GM23338 (cell line): Measurements from ENCODE around the gene ACOXL. TPM values are rescaled to one million over a fixed set of nuclear protein-coding genes. Genes with fewer than 3 reads are reported as not detected.

Experiments
- ATAC-seq: fragments of 200-7000 bp; cut with Tn5 transposase; 3 replicates; pipeline ENCODE4 v1.9.1; 2020
- DNase-seq: peaks from one replicate; pipeline ENCODE4 v3.0.0-alpha.2; 2015; ENCODE audit warnings: low spot score
- H2AFZ ChIP-seq: fragments of 200-600 bp; sonication (generic); 2 replicates; pipeline ENCODE4 v1.8.0; 2016; ENCODE audit warnings: antibody characterized with exemption, mild to moderate bottlenecking, moderate library complexity
- H3F3A ChIP-seq: fragments of 200-600 bp; sonication (generic); replicated peaks from 2 replicates; pipeline ENCODE4 v1.8.0; 2017; ENCODE audit warnings: antibody characterized with exemption, mixed run types, low read depth
- H3K27ac ChIP-seq: fragments of 200-600 bp; sonication (generic); 2 replicates; pipeline ENCODE4 v1.6.1; 2016; ENCODE audit warnings: low read depth
- H3K27me3 ChIP-seq: fragments of 200-600 bp; sonication (generic); 2 replicates; pipeline ENCODE4 v1.8.0; 2016; ENCODE audit warnings: mild to moderate bottlenecking, mixed run types, moderate library complexity; ENCODE audit not compliant: insufficient read depth
- H3K36me3 ChIP-seq: fragments of 200-600 bp; sonication (generic); 2 replicates; pipeline ENCODE4 v1.8.0; 2016; ENCODE audit warnings: mild to moderate bottlenecking; ENCODE audit not compliant: insufficient read depth
- H3K4me1 ChIP-seq: fragments of 200-600 bp; sonication (generic); 2 replicates; pipeline ENCODE4 v1.8.0; 2016; ENCODE audit warnings: mild to moderate bottlenecking, moderate library complexity; ENCODE audit not compliant: insufficient read depth
- H3K4me2 ChIP-seq: fragments of 200-600 bp; sonication (generic); 2 replicates; pipeline ENCODE4 v1.7.1; 2017; ENCODE audit warnings: mixed run types
- H3K4me3 ChIP-seq: fragments of 200-600 bp; sonication (generic); 2 replicates; pipeline ENCODE4 v1.6.1; 2016; ENCODE audit warnings: mixed run types
- H3K79me2 ChIP-seq: fragments of 200-600 bp; sonication (generic); replicated peaks from 2 replicates; pipeline ENCODE4 v1.8.0; 2017; ENCODE audit warnings: mild to moderate bottlenecking; ENCODE audit not compliant: insufficient read depth
- H3K9me2 ChIP-seq: fragments of 200-600 bp; sonication (generic); 2 replicates; pipeline ENCODE4 v1.8.0; 2017; ENCODE audit not compliant: insufficient read depth
- H4K20me1 ChIP-seq: fragments of 200-600 bp; sonication (generic); replicated peaks from 2 replicates; pipeline ENCODE4 v1.8.0; 2017; ENCODE audit warnings: mild to moderate bottlenecking; ENCODE audit not compliant: insufficient read depth
- H3K27ac Mint-ChIP-seq: 2 replicates; pipeline ENCODE4 v1.8.0; 2020; ENCODE audit warnings: inconsistent platforms, mild to moderate bottlenecking, moderate library complexity, mixed read lengths
- H3K27me3 Mint-ChIP-seq: 3 replicates; pipeline ENCODE4 v1.8.0; 2022; ENCODE audit warnings: low read depth, mild to moderate bottlenecking, moderate library complexity, mixed read lengths, inconsistent platforms; ENCODE audit not compliant: insufficient read depth, poor library complexity
- H3K36me3 Mint-ChIP-seq: 3 replicates; pipeline ENCODE4 v1.8.0; 2021; ENCODE audit warnings: low read depth, mild to moderate bottlenecking, inconsistent platforms, moderate library complexity, mixed read lengths
- H3K4me1 Mint-ChIP-seq: 3 replicates; pipeline ENCODE4 v1.8.0; 2020; ENCODE audit warnings: mild to moderate bottlenecking, inconsistent platforms, mixed read lengths
- H3K4me3 Mint-ChIP-seq: 3 replicates; pipeline ENCODE4 v1.8.0; 2021; ENCODE audit warnings: moderate library complexity, mild to moderate bottlenecking, inconsistent platforms, mixed read lengths
- H3K9me3 Mint-ChIP-seq: 3 replicates; pipeline ENCODE4 v1.8.0; 2020; ENCODE audit warnings: moderate library complexity, mild to moderate bottlenecking, inconsistent platforms, mixed read lengths
- EZH2 ChIP-seq: fragments of 200-600 bp; sonication (generic); IDR thresholded peaks from one replicate; pipeline ENCODE4 v1.8.0; 2017; ENCODE audit warnings: antibody characterized with exemption, mild to moderate bottlenecking, low read depth; ENCODE audit not compliant: unreplicated experiment
- EZH2phosphoT487 ChIP-seq: fragments of 200-600 bp; sonication (generic); IDR thresholded peaks from one replicate; pipeline ENCODE4 v1.8.1; 2018; ENCODE audit warnings: antibody characterized with exemption; ENCODE audit not compliant: unreplicated experiment
- JUNB ChIP-seq: IDR thresholded peaks from one replicate; pipeline ENCODE4 v1.6.1; 2016; ENCODE audit warnings: antibody characterized with exemption; ENCODE audit not compliant: unreplicated experiment
- ZNF114 ChIP-seq: fragments of 250-450 bp; sonication (Bioruptor Pico); IDR thresholded peaks from 2 replicates; pipeline ENCODE4 v1.5.0; 2020; ENCODE audit warnings: mild to moderate bottlenecking, moderate library complexity
- polyA plus RNA-seq: library from polyadenylated mRNA; unstranded; fragments of >200 nt; fragmentation: Nextera tagmentation; extraction: Ambion mirVana; gene quantifications from 2 replicates; pipeline ENCODE4 v1.2.1, GENCODE V29; 2016
- total RNA-seq: library from RNA; depleted of rRNA; stranded (reverse); fragments of >200 nt; shearing (Covaris generic); gene quantifications from 2 replicates; pipeline ENCODE4 v1.2.3, GENCODE V29; 2014
- TF ChIP-seq, protein P1 (sequence below): IDR thresholded peaks from 2 replicates; pipeline ENCODE4 v1.6.1; 2016; ENCODE audit warnings: antibody characterized with exemption
- TF ChIP-seq, protein P2 (sequence below): fragments of 250-450 bp; sonication (Bioruptor Pico); IDR thresholded peaks from 2 replicates; pipeline ENCODE4 v1.5.0; 2020; ENCODE audit warnings: mild to moderate bottlenecking, moderate library complexity

The ACOXL gene
- total and polyA plus RNA-seq, 2 experiments from 2014 or later = 9.0 to 14.7 TPM

DNA sequence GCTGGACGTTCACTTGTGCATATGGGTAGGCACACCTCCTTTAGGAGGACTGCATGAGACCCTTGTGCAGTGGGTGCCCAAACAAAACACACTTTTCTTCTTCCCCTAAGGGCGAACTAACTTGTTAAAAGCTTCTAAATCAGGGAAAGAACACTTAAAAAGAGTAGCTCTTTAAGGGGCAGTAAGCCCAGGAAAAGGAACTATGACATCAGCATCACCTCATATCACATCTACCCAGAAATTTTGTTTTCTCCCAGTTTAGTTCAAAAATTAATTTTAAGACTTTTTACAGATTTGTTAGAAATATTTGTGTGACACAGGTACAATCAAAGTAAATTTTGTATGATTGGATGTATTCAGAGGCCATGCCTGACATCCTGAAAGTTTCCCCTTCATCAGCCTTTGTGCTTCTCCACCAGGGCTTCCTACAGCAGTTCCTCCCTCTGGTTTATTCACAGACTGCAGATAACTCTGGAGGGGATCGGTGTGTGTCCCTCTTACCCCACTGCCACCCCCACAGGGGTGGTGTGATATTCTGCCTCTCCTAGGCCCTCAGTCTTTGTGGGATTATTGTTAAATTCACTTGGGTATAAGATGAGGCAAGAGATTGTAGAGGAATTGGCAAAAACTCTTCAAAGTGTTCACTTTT lies 416.0 kb downstream of the ACOXL start:
- no peak overlapping the region for H3K4me3 ChIP-seq
- no peak overlapping the region for H2AFZ ChIP-seq
- H3K27ac ChIP-seq = peak overlapping the region; percentile 15; the same call in 1 of the 2 replicates
- Mint-ChIP-seq H3K9me3 (no peaks in the 10 kb centered on the region), H3K4me1 (peaks cover 16% of the 10 kb centered on the region), H3K36me3 (peaks cover 17% of the 10 kb centered on the region), H3K27me3 (no peaks in the 10 kb centered on the region), H3K4me3 (no peak overlapping the region), H3K27ac (no peak overlapping the region)
- no peaks in the 10 kb centered on the region for H3K27me3 ChIP-seq
- H3K4me1 ChIP-seq = peaks cover 3% of the 10 kb centered on the region; the same call in 1 of the 2 replicates
- no peaks in the 10 kb centered on the region for H3F3A ChIP-seq
- peaks cover 14% of the 10 kb centered on the region; the same call in 1 of the 2 replicates for H4K20me1 ChIP-seq
- no peak overlapping the region for H3K4me2 ChIP-seq
- H3K36me3 ChIP-seq = peaks cover 16% of the 10 kb centered on the region; the same call in 1 of the 2 replicates
- ATAC-seq = no peak
- H3K9me2 ChIP-seq = no peaks in the 10 kb centered on the region
- peaks cover 79% of the 10 kb centered on the region for H3K79me2 ChIP-seq
- no peak for DNase-seq
- TF ChIP-seq, protein P1, sequence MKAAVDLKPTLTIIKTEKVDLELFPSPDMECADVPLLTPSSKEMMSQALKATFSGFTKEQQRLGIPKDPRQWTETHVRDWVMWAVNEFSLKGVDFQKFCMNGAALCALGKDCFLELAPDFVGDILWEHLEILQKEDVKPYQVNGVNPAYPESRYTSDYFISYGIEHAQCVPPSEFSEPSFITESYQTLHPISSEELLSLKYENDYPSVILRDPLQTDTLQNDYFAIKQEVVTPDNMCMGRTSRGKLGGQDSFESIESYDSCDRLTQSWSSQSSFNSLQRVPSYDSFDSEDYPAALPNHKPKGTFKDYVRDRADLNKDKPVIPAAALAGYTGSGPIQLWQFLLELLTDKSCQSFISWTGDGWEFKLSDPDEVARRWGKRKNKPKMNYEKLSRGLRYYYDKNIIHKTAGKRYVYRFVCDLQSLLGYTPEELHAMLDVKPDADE = no peak
- no peak for TF ChIP-seq JUNB
- no peak for TF ChIP-seq EZH2phosphoT487
- no peak for TF ChIP-seq EZH2
- no peak for TF ChIP-seq ZNF114 (CRISPR knock-in tag)
- TF ChIP-seq, protein P2, sequence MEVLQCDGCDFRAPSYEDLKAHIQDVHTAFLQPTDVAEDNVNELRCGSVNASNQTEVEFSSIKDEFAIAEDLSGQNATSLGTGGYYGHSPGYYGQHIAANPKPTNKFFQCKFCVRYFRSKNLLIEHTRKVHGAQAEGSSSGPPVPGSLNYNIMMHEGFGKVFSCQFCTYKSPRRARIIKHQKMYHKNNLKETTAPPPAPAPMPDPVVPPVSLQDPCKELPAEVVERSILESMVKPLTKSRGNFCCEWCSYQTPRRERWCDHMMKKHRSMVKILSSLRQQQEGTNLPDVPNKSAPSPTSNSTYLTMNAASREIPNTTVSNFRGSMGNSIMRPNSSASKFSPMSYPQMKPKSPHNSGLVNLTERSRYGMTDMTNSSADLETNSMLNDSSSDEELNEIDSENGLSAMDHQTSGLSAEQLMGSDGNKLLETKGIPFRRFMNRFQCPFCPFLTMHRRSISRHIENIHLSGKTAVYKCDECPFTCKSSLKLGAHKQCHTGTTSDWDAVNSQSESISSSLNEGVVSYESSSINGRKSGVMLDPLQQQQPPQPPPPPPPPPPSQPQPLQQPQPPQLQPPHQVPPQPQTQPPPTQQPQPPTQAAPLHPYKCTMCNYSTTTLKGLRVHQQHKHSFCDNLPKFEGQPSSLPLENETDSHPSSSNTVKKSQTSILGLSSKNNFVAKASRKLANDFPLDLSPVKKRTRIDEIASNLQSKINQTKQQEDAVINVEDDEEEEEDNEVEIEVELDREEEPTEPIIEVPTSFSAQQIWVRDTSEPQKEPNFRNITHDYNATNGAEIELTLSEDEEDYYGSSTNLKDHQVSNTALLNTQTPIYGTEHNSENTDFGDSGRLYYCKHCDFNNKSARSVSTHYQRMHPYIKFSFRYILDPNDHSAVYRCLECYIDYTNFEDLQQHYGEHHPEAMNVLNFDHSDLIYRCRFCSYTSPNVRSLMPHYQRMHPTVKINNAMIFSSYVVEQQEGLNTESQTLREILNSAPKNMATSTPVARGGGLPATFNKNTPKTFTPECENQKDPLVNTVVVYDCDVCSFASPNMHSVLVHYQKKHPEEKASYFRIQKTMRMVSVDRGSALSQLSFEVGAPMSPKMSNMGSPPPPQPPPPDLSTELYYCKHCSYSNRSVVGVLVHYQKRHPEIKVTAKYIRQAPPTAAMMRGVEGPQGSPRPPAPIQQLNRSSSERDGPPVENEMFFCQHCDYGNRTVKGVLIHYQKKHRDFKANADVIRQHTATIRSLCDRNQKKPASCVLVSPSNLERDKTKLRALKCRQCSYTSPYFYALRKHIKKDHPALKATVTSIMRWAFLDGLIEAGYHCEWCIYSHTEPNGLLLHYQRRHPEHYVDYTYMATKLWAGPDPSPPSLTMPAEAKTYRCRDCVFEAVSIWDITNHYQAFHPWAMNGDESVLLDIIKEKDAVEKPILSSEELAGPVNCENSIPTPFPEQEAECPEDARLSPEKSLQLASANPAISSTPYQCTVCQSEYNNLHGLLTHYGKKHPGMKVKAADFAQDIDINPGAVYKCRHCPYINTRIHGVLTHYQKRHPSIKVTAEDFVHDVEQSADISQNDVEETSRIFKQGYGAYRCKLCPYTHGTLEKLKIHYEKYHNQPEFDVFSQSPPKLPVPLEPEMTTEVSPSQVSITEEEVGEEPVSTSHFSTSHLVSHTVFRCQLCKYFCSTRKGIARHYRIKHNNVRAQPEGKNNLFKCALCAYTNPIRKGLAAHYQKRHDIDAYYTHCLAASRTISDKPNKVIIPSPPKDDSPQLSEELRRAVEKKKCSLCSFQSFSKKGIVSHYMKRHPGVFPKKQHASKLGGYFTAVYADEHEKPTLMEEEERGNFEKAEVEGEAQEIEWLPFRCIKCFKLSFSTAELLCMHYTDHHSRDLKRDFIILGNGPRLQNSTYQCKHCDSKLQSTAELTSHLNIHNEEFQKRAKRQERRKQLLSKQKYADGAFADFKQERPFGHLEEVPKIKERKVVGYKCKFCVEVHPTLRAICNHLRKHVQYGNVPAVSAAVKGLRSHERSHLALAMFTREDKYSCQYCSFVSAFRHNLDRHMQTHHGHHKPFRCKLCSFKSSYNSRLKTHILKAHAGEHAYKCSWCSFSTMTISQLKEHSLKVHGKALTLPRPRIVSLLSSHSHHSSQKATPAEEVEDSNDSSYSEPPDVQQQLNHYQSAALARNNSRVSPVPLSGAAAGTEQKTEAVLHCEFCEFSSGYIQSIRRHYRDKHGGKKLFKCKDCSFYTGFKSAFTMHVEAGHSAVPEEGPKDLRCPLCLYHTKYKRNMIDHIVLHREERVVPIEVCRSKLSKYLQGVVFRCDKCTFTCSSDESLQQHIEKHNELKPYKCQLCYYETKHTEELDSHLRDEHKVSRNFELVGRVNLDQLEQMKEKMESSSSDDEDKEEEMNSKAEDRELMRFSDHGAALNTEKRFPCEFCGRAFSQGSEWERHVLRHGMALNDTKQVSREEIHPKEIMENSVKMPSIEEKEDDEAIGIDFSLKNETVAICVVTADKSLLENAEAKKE (CRISPR knock-in tag) = no peak
